ENCODE measurements around the gene IKZF1. TPM values are rescaled to one million over a fixed set of nuclear protein-coding genes. Genes with fewer than 3 reads are reported as not detected.

IKZF1 gene
- total RNA-seq, 1 experiment from 2014 or later: not detected

- DNase-seq (ENCODE audit: low spot score): no peak
Measured at GRCh38 chr7:50376056-50376820, 71.7 kb downstream of the IKZF1 start.

GRCh38 chr7:50377356-50377755 lies 72.8 kb downstream of the IKZF1 start:
- no peak for DNase-seq (ENCODE audit: low spot score)

GRCh38 chr7:50379082-50379481 lies 74.6 kb downstream of the IKZF1 start:
- DNase-seq (ENCODE audit: low spot score): no peak

- DNase-seq (ENCODE audit: low spot score): no peak
Measured at GRCh38 chr7:50379539-50379938, 75.0 kb downstream of the IKZF1 start.

- no peak for DNase-seq (ENCODE audit: low spot score)
Measured at GRCh38 chr7:50382455-50382854, 77.9 kb downstream of the IKZF1 start.

GRCh38 chr7:50387351-50387750 lies 82.8 kb downstream of the IKZF1 start:
- no peak for DNase-seq (ENCODE audit: low spot score)

- no peak for DNase-seq (ENCODE audit: low spot score)
Measured at GRCh38 chr7:50389961-50390360, 85.4 kb downstream of the IKZF1 start.

- no peak for DNase-seq (ENCODE audit: low spot score)
Measured at GRCh38 chr7:50391386-50391785, 86.9 kb downstream of the IKZF1 start.

- DNase-seq (ENCODE audit: low spot score): no peak
Measured at GRCh38 chr7:50393076-50393475, 88.6 kb downstream of the IKZF1 start.

- no peak for DNase-seq (ENCODE audit: low spot score)
Measured at GRCh38 chr7:50393547-50394252, 89.2 kb downstream of the IKZF1 start.

GRCh38 chr7:50394315-50394714 lies 89.8 kb downstream of the IKZF1 start:
- no peak for DNase-seq (ENCODE audit: low spot score)

- DNase-seq (ENCODE audit: low spot score): no peak
Measured at GRCh38 chr7:50396856-50397255, 92.3 kb downstream of the IKZF1 start.

GRCh38 chr7:50397320-50397970 lies 92.9 kb downstream of the IKZF1 start:
- no peak for DNase-seq (ENCODE audit: low spot score)

GRCh38 chr7:50397971-50398324 lies 93.4 kb downstream of the IKZF1 start:
- DNase-seq (ENCODE audit: low spot score): no peak

GRCh38 chr7:50399206-50399605 lies 94.7 kb downstream of the IKZF1 start:
- DNase-seq (ENCODE audit: low spot score): no peak

- no peak for DNase-seq (ENCODE audit: low spot score)
Measured at GRCh38 chr7:50399635-50400034, 95.1 kb downstream of the IKZF1 start.

GRCh38 chr7:50400114-50400513 lies 95.6 kb downstream of the IKZF1 start:
- no peak for DNase-seq (ENCODE audit: low spot score)

GRCh38 chr7:50404392-50404791 lies 99.9 kb downstream of the IKZF1 start:
- DNase-seq (ENCODE audit: low spot score): no peak

- DNase-seq (ENCODE audit: low spot score): no peak
Measured at GRCh38 chr7:50405221-50405620, 100.7 kb downstream of the IKZF1 start.

GRCh38 chr7:50406935-50407334 lies 102.4 kb downstream of the IKZF1 start:
- no peak for DNase-seq (ENCODE audit: low spot score)

- no peak for DNase-seq (ENCODE audit: low spot score)
Measured at GRCh38 chr7:50409856-50410745, 105.6 kb downstream of the IKZF1 start.

GRCh38 chr7:50411332-50411731 lies 106.8 kb downstream of the IKZF1 start:
- no peak for DNase-seq (ENCODE audit: low spot score)
